AG04450 (cell line): ENCODE data around the gene ATRIP. TPM values are rescaled to one million over a fixed set of nuclear protein-coding genes. Genes with fewer than 3 reads are reported as not detected.
"Not testable (repeated sequence)": the region's sequence is repeated elsewhere in the genome, so short reads cannot be mapped to it uniquely, and the experiment has no call there.

Experiments
- CTCF ChIA-PET: fragments of 300-600, 350-600 bp; formaldehyde crosslinking; extraction: SDS; loops from one replicate; lab custom pipeline; 2022; ENCODE audit warnings: antibody characterized with exemption, inconsistent platforms; lab: Charles Lee
- POLR2A ChIA-PET: fragments of 350-600 bp; formaldehyde crosslinking; extraction: SDS; loops from one replicate; lab custom pipeline; 2021; ENCODE audit warnings: antibody characterized with exemption, inconsistent platforms; lab: Yijun Ruan, JAX
- DNase-seq: peaks from one replicate; pipeline ENCODE4 v3.0.0-alpha.2; 2011; ENCODE audit warnings: low read depth, low spot score
- H3K27ac ChIP-seq: one replicate; pipeline ENCODE4 v1.5.1; 2012; ENCODE audit warnings: low read depth, low read length, control low read depth
- H3K27me3 ChIP-seq: one replicate; pipeline ENCODE4 v1.6.0; 2012; ENCODE audit warnings: low read length; ENCODE audit not compliant: control insufficient read depth, insufficient read depth
- H3K4me3 ChIP-seq: 2 replicates; pipeline ENCODE4 v1.5.1; 2011; ENCODE audit warnings: mild to moderate bottlenecking, low read depth, low read length, control low read depth
- H3K9me3 ChIP-seq: 2 replicates; pipeline ENCODE4 v1.5.1; 2012; ENCODE audit warnings: low read length; ENCODE audit not compliant: control insufficient read depth, insufficient read depth
- CTCF ChIP-seq: IDR thresholded peaks from 2 replicates; pipeline ENCODE4 v1.5.1; 2011; ENCODE audit warnings: low read depth, low read length, control low read depth, inconsistent platforms
- polyA plus RNA-seq: library from polyadenylated mRNA; depleted of rRNA; stranded (reverse); fragments of >200 nt; gene quantifications from 2 replicates; pipeline ENCODE4 v1.2.3, GENCODE V29; 2011

Gene ATRIP
- polyA plus RNA-seq, 1 experiment, result 5.8 TPM

GRCh38 chr3:48476426-48477053 lies 30.0 kb downstream of the ATRIP start:
- no peak for DNase-seq
- H3K27ac ChIP-seq, result no peak overlapping the region
- no peak for TF ChIP-seq CTCF
- H3K27me3 ChIP-seq, result no peaks in the 10 kb centered on the region
- H3K9me3 ChIP-seq, result no peaks in the 10 kb centered on the region; the same call in 1 of the 2 replicates
- CTCF ChIA-PET, result no interaction called here
- no peak overlapping the region for H3K4me3 ChIP-seq
- POLR2A ChIA-PET, result interaction anchor here (0.6 to 0.9 kb wide), 3 partner anchors 12 to 28 kb away, joined by 3 to 6 read pairs (median 4); partner anchors contain the start of gene SHISA5

GRCh38 chr3:48477959-48478520 lies 31.5 kb downstream of the ATRIP start:
- ChIA-PET POLR2A (no interaction called here), CTCF (interaction anchor here (0.6 kb wide), 1 partner anchor 73 kb away, joined by 3 read pairs; no protein-coding TSS in a partner anchor)
- H3K27me3 ChIP-seq, result no peaks in the 10 kb centered on the region
- no peak for TF ChIP-seq CTCF
- H3K9me3 ChIP-seq, result no peaks in the 10 kb centered on the region; the same call in 1 of the 2 replicates
- DNase-seq, result no peak
- H3K4me3 ChIP-seq, result no peak overlapping the region
- no peak overlapping the region for H3K27ac ChIP-seq

GRCh38 chr3:48478626-48479555 lies 32.4 kb downstream of the ATRIP start:
- ChIA-PET CTCF (no interaction called here), POLR2A (no interaction called here)
- no peaks in the 10 kb centered on the region; the same call in 1 of the 2 replicates for H3K9me3 ChIP-seq
- no peak for DNase-seq
- no peaks in the 10 kb centered on the region for H3K27me3 ChIP-seq
- no peak overlapping the region for H3K27ac ChIP-seq
- TF ChIP-seq CTCF, result no peak
- no peak overlapping the region for H3K4me3 ChIP-seq

- POLR2A ChIA-PET, result interaction anchor here (0.6 kb wide), 1 partner anchor 41 kb away, joined by 3 read pairs; the partner anchor contains the start of gene TMA7
Observed at GRCh38 chr3:48480891-48481290, 34.4 kb downstream of the ATRIP start.

GRCh38 chr3:48482822-48483221 lies 36.3 kb downstream of the ATRIP start:
- H3K27me3 ChIP-seq, result not testable (repeated sequence)

More at GRCh38 chr3:48480891-48481290, 34.4 kb downstream of the ATRIP start:
- H3K27ac ChIP-seq, H3K9me3 ChIP-seq, CTCF ChIA-PET, DNase-seq, H3K27me3 ChIP-seq, H3K4me3 ChIP-seq: not testable (repeated sequence)

More at GRCh38 chr3:48482822-48483221, 36.3 kb downstream of the ATRIP start:
- H3K9me3 ChIP-seq, H3K27ac ChIP-seq, H3K4me3 ChIP-seq, DNase-seq, POLR2A ChIA-PET: not testable (repeated sequence)
- CTCF ChIA-PET, result interaction anchor here (1.6 kb wide), 1 partner anchor 10 kb away, joined by 8 read pairs; no protein-coding TSS in a partner anchor
